Cardiac atrium fibroblast (primary cell): Measurements from ENCODE around the gene CCL22. TPM values are rescaled to one million over a fixed set of nuclear protein-coding genes. Genes with fewer than 3 reads are reported as not detected.

Experiments
- total RNA-seq: library from RNA; depleted of rRNA; stranded (reverse); fragments of >200 nt; gene quantifications from 2 replicates; pipeline ENCODE4 v1.2.3, GENCODE V29; 2015

Gene CCL22, protein sequence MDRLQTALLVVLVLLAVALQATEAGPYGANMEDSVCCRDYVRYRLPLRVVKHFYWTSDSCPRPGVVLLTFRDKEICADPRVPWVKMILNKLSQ
- not detected in 2 replicates for total RNA-seq

DNA sequence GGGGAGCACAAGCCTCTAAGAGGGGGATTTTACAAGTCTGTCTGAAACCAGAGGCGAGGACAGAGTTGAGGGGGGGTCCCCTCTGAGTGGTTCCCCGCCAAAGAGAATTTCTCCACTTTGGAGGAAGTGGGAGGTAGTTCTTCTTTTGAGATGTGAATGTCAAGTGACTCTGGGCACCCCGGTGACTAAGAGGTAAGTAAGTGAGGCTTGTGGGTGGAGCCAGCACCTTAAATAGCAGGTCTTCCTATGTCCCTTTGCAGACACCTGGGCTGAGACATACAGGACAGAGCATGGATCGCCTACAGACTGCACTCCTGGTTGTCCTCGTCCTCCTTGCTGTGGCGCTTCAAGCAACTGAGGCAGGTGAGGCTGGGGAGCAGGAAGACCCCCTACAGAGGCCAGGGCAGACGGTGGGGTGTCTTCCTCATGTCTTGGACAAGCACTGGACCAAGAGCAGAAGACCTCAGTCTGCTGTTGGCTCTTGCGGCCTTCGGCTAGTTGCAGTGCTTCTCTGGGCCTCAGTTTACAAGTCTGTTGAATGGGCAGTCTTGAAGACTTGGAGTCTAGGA is at the start of gene CCL22:
Gene CCL22, plus strand, starts transcription at position 257 of the 569 bp plus-strand sequence. Its CDS starts 34 bp downstream, at position 291.

DNA sequence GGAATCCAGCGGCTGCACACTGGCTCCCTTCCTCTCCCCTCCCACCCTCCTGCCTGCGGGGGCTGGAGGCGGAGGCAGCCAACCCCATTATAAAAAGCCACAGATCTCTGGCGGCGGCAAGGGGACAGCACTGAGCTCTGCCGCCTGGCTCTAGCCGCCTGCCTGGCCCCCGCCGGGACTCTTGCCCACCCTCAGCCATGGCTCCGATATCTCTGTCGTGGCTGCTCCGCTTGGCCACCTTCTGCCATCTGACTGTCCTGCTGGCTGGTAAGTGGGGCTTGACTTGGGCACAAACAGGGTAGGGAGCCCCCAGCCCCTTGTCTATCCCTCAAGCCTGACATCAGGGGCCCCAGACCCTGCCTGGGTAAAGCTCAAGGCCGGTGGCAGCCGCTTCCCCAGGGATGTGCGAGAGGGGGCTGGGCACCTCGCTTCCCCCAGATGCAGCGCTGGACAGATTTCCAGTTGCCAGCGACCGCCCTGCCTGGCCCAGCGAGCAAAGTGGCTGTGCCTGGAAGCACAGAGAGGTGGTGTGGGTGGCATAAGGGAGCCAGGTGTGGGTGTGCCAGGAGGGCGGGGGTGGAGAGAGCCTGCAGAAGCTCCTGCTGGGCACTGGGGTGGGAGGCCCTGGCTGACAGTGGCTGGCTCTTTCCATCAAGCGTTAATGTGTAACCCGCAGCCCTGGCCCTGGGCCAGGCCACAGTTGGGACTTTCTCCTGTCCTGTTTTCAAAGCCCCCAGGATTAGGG is 14.0 kb downstream of the CCL22 start, which contains the start of gene CX3CL1:
Gene CX3CL1, plus strand, starts transcription at position 119 of the 745 bp plus-strand sequence. Its CDS starts 79 bp downstream, at position 198.

DNA sequence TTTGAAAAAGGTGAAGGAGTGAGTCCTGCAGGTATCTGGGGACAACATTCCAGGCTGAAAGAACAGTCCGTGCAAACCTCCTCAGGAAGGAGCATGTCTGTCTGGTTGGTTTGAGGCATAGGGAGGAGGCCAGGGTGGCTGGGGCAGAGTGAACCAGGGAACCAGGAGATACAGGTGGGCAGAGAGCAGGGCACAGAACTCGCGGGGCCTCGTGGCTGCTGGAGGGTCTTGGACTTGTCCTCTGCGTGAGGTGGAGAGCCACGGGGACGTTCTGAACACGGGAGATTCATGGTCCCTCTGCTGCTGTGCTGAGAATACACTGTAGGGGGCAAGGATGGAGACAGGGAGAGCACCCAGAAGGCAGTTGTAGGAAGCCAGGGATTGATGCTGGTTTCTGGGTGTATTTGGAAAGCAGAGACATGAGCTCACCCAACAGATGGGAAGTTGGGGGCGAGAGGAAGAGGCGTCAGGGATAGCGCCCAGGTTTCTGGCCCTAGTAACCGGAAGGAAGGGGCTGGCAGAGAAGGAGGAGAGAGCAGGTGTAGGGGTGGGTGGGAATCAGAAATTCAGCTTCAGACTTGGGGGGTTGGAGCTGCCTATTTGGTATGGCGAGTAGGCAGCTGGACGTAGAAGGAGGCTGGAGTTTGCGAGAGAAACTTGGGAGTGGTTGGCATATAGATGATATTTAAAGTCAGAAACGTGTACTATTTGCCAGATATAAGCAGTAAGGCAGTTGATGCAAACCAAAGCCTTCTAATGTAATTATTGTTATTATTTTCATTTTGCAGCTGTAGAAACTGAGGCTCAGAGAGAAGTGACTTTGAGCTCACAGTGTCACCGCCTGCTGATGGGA is 45.6 kb downstream of the CCL22 start, which contains the start of gene CCL17:
Gene CCL17, plus strand, starts transcription at position 803 of the 853 bp plus-strand sequence. CDS start 9,166 bp downstream, outside the sequence.

Other genes with a start within 250 kb of the CCL22 start
- gene PSME3IP1, start 172.7 kb upstream of the CCL22 start, total RNA-seq = 26.7 and 27.1 TPM in 2 replicates
- gene RSPRY1, start 172.5 kb upstream of the CCL22 start, total RNA-seq = 23.8 and 26.1 TPM in 2 replicates
- gene ARL2BP, start 113.5 kb upstream of the CCL22 start, total RNA-seq = 82.6 and 83.4 TPM in 2 replicates
- gene PLLP, start 74.1 kb upstream of the CCL22 start, total RNA-seq = not detected in 2 replicates
- gene CX3CL1, start 13.7 kb downstream of the CCL22 start, total RNA-seq = 0.18 and 1.5 TPM in 2 replicates
- gene CCL17, start 46.0 kb downstream of the CCL22 start, total RNA-seq = not detected in 2 replicates
- 26.7 and 34.2 TPM in 2 replicates for gene CIAPIN1, start 88.6 kb downstream of the CCL22 start, total RNA-seq
- gene COQ9, start 88.7 kb downstream of the CCL22 start, total RNA-seq = 31.8 and 35.8 TPM in 2 replicates
- 84.3 and 94.4 TPM in 2 replicates for gene POLR2C, start 103.9 kb downstream of the CCL22 start, total RNA-seq
- gene DOK4, start 127.7 kb downstream of the CCL22 start, total RNA-seq = 41.7 and 51.4 TPM in 2 replicates
- gene CCDC102A, start 177.8 kb downstream of the CCL22 start, total RNA-seq = 21.7 and 24.0 TPM in 2 replicates
- not detected in 2 replicates for gene ADGRG5, start 183.9 kb downstream of the CCL22 start, total RNA-seq